Lower lobe of right lung (tissue), 2 donors: Measurements from ENCODE around the gene CLEC11A. TPM values are rescaled to one million over a fixed set of nuclear protein-coding genes. Genes with fewer than 3 reads are reported as not detected.

Experiments used
- ATAC-seq, 2 donors: fragments of 200-7000 bp; cut with Tn5 transposase; one replicate each; pipeline ENCODE4 v1.9.1; 2020 to 2022; ENCODE audit warnings: mild to moderate bottlenecking in 2 of 2, moderate library complexity in 2 of 2
- DNase-seq: peaks from one replicate; pipeline ENCODE4 v3.0.0-alpha.2; 2020
- H3K27ac ChIP-seq: fragments of 200-600 bp; one replicate; pipeline ENCODE4 v1.8.0; 2022
- H3K27me3 ChIP-seq: fragments of 200-600 bp; one replicate; pipeline ENCODE4 v1.8.0; 2022; ENCODE audit warnings: low read depth
- H3K36me3 ChIP-seq: fragments of 200-600 bp; one replicate; pipeline ENCODE4 v1.8.0; 2022; ENCODE audit warnings: mild to moderate bottlenecking
- H3K4me1 ChIP-seq: fragments of 200-600 bp; one replicate; pipeline ENCODE4 v1.8.0; 2022
- H3K4me3 ChIP-seq: fragments of 200-600 bp; one replicate; pipeline ENCODE4 v1.8.0; 2022; ENCODE audit warnings: mild to moderate bottlenecking
- H3K9me3 ChIP-seq: fragments of 200-600 bp; one replicate; pipeline ENCODE4 v1.8.0; 2022
- CTCF ChIP-seq: fragments of 200-600 bp; IDR thresholded peaks from one replicate; pipeline ENCODE4 v1.8.0; 2022; ENCODE audit warnings: antibody characterized with exemption, mild to moderate bottlenecking
- intact Hi-C: fragments of 100-400 bp; cut with DNase I; formaldehyde crosslinking; loops from one replicate; pipeline ENCODE4 v1.11.0; 2022
- total RNA-seq: library from RNA; stranded (reverse); fragmentation: NEBNext Ultra II Directional; extraction: Animal tissue kit (Norgen Biotek cat#: 25700); gene quantifications from one replicate; pipeline ENCODE4 v1.2.1, GENCODE V29; 2021
- donor health status: DM: no; HTN: yes; CAD: no; lungs with severe emphysema.

The CLEC11A gene
- total RNA-seq, 1 donor from 2014 or later: 9.8 TPM

GRCh38 chr19:50713556-50714236, 9.5 kb upstream of the CLEC11A start:
- Histone ChIP-seq H3K27ac (no peak overlapping the region), H3K9me3 (no peaks in the 10 kb centered on the region), H3K27me3 (peaks cover 54% of the 10 kb centered on the region), H3K4me1 (peaks cover under 1% of the 10 kb centered on the region), H3K4me3 (no peak overlapping the region), H3K36me3 (no peaks in the 10 kb centered on the region)
- intact Hi-C loops: no loop called here
- DNase-seq: no peak
- TF ChIP-seq CTCF: no peak
- no peak for ATAC-seq

- TF ChIP-seq CTCF: no peak
- H3K9me3 ChIP-seq: no peaks in the 10 kb centered on the region
- no peaks in the 10 kb centered on the region for H3K36me3 ChIP-seq
- peaks cover 5% of the 10 kb centered on the region for H3K4me1 ChIP-seq
- no peak overlapping the region for H3K4me3 ChIP-seq
- no peak overlapping the region for H3K27ac ChIP-seq
- ATAC-seq (no peak), DNase-seq (no peak)
- H3K27me3 ChIP-seq: peaks cover 61% of the 10 kb centered on the region
- intact Hi-C loops: no loop called here
These were observed 6.8 kb upstream of the CLEC11A start for GRCh38 chr19:50716178-50717025.

- intact Hi-C loops: no loop called here
- no peaks in the 10 kb centered on the region for H3K9me3 ChIP-seq
- no peak overlapping the region for H3K4me3 ChIP-seq
- peaks cover 5% of the 10 kb centered on the region for H3K4me1 ChIP-seq
- no peaks in the 10 kb centered on the region for H3K36me3 ChIP-seq
- H3K27me3 ChIP-seq: peaks cover 62% of the 10 kb centered on the region
- ATAC-seq (no peak), DNase-seq (no peak)
- no peak overlapping the region for H3K27ac ChIP-seq
- TF ChIP-seq CTCF: no peak
These were observed 6.0 kb upstream of the CLEC11A start for GRCh38 chr19:50717026-50717723.

GRCh38 chr19:50717891-50718254, 5.3 kb upstream of the CLEC11A start:
- no peak for ATAC-seq
- Histone ChIP-seq H3K27me3 (peaks cover 65% of the 10 kb centered on the region), H3K27ac (no peak overlapping the region), H3K4me3 (no peak overlapping the region), H3K36me3 (no peaks in the 10 kb centered on the region), H3K4me1 (peaks cover 5% of the 10 kb centered on the region), H3K9me3 (no peaks in the 10 kb centered on the region)
- no peak for DNase-seq
- TF ChIP-seq CTCF: no peak
- intact Hi-C loops: no loop called here

- H3K4me1 ChIP-seq: peaks cover 5% of the 10 kb centered on the region
- no peaks in the 10 kb centered on the region for H3K9me3 ChIP-seq
- peaks cover 70% of the 10 kb centered on the region for H3K27me3 ChIP-seq
- no peaks in the 10 kb centered on the region for H3K36me3 ChIP-seq
- peak overlapping the region; percentile 27 for H3K4me3 ChIP-seq
- no peak overlapping the region for H3K27ac ChIP-seq
- TF ChIP-seq CTCF: no peak
- DNase-seq (no peak), ATAC-seq (no peak)
- intact Hi-C loops: no loop called here
These were observed 4.7 kb upstream of the CLEC11A start for GRCh38 chr19:50718255-50719118.
